GM18858 (cell line): ENCODE measurements around the gene DPH2.

Source experiments
- ATAC-seq: cut with Tn5 transposase; IDR thresholded peaks from one replicate; pipeline ENCODE4 v1.9.1; 2021; ENCODE audit not compliant: unreplicated experiment

Gene DPH2

DNA sequence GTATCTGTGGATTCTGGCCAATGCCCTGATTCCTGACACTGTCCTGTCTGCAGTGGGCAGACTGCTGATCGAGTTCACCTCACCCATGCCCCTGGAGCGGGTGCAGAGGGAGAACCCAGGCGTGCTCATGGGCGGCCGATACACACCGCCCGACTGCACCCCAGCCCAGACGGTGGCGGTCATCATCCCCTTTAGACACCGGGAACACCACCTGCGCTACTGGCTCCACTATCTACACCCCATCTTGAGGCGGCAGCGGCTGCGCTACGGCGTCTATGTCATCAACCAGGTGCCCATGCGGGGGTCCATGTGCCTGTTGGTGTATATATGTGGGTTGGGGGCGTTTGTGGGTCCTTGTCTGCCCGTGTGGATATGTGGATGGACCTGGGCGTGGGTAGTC is 11.8 kb downstream of the DPH2 start:
- ATAC-seq, result no peak

DNA sequence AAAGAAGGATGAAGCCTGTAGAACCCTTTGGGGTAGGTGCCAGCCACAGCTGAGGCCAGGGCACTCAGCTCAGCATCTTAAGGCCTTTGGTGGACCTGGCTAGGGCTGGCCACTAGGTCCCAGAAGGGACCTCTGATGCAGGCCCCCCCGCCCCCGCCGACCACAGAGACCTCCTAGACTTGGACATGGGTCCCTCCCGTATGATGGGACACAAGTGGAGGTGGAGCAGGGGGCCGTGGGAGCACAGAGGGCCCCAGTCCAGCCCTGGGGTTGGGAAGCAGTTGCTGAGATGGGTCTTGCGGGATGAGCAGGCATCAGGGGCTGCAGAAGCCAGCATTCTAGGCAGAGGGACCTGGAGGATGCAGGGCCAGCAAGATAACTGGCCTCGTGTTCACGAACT is 12.4 kb downstream of the DPH2 start:
- ATAC-seq, result no peak

DNA sequence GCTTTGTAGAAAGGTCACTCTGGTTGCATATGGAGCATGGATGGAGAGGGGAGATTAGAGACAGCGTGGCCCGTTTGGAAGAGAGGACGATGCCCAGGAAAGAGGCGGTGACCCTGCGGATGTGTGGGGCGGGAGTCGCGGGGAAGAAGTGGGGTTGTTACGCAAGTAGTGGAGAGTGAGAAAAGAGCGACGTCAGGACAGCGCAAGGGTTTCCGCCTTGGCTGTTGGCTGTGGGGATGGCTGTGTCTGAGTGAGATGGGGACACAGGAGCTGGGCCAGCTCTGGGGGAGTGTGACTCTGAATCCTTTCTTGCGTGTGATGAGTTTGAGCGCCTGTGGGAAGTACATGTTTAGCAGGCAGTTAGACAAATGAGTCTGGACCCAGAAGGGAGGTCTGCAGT is 13.0 kb downstream of the DPH2 start:
- ATAC-seq, result no peak

DNA sequence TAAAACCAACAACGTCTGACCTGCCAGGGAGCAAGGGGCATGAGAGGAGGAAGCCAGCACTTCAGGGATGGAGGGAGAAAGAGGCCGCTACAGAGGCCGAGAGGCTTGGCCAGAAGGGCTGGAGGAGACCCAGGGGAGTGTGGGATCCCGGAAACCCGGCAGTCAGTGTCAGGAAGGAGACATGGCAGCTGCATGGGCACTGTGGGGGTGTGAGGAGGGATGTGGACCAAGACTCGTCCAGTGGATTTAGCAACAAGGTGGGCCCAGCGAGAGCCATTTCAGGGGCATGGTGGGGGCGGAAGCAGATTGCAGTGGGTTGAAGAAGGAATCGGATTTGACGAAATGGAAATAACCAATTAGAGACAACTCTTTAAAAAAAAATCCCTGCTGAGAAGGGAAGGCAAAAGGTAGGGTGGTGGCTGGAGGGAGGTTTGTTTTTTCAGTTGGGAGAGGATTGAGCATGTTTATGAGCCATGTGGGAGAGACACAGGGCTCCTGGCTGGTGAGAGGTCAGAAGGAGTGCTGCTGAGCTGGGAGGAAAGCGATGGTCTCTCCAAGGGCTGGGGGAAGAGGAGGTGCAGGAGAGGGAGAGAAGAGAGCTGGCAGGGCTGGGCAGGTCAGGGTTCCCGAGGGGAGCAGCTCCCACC is 13.6 kb downstream of the DPH2 start:
- no peak for ATAC-seq

DNA sequence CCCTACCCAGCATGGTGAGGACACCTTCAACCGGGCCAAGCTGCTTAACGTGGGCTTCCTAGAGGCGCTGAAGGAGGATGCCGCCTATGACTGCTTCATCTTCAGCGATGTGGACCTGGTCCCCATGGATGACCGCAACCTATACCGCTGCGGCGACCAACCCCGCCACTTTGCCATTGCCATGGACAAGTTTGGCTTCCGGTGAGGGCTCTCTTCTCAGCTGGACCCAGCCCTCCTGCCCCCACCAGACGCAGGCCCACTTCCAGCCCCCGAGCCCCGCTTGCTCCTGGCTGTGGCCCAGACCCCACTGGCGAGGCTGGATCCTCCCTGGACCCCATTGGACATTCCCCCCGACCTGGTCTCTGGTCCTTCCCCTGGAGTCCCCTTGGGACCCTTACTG is 15.0 kb downstream of the DPH2 start:
- ATAC-seq, result no peak

DNA sequence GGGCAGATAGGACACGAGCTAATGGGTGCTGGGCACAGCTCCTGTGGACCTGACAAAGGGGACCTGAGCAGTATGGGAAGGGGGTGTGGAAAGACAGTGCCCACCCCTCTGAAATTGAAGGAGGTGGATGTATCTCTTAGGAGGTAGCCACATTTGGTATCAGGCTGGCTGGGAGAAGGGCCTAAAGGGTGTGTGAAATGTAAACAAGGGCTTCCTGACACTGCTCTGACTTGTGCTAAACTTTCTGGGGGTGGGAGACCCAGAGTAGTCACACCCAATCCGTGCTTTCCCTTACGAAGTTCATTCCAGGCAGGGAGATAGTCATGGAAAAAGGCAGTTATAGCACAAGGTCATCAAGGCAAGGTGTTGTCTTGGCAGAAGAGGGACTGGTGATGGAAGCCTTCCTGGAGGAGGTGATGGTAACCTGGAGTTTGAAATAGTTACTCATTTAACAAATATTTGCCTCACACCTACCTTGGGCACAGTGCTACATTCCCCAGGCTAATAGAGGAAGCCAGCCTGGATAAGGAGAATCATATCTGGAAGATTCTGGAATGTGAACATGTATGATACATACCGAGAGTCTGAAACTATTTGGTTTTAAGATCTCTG is 16.3 kb downstream of the DPH2 start:
- ATAC-seq, result no peak

DNA sequence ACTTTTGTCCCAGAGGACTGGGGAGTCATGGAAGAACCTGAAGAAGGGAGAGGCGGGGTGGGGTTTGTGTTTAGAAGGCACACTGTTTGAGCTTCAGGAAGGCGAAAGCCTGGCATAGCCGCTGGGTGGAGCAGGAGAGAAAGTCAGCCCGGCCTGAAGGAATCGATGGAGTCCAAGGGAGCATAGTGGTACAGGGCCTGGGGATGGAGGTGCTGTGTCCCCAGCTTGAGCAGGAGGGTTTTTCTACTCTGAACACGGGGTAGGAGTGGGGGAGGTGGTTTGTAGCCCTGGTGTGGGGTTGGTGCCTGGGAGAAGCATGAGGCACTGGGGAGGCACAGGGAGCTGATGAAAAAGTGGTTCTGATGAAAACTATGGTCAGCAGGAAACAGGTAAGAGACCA is 16.9 kb downstream of the DPH2 start:
- no peak for ATAC-seq

DNA sequence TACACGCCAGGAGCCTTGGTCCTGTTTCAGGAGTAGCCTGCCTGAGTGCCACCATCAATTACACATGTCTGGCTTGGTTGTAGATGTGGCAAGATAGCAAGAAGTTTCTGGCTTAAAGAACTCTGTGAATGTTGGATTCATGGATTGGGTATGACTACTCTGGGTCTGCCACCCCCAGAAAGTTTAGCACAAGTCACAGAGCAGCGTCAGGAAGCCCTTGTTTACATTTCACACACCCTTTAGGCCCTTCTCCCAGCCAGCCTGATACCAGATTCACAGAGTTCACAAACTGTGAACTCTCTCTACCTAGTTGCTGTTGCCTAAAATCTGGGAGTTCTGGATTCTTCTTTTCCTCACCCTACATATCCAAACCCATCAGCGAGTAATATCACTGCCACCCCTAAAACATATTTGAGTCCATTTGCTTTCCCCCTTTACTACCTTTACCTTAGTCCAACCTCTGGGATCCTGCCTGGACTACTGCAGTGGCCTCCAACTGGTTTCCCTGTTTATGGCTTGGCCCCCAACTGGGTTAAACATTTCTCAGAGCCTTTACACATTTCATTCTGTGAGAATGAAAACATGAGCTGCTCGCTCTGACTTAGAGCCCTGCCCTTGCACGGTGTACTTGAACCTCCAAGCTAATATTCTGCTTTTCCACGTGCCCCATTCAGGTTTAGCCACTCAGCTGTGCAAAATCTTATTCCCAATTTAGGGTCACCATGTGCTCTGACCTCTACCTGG is 17.5 kb downstream of the DPH2 start:
- ATAC-seq, result no peak

DNA sequence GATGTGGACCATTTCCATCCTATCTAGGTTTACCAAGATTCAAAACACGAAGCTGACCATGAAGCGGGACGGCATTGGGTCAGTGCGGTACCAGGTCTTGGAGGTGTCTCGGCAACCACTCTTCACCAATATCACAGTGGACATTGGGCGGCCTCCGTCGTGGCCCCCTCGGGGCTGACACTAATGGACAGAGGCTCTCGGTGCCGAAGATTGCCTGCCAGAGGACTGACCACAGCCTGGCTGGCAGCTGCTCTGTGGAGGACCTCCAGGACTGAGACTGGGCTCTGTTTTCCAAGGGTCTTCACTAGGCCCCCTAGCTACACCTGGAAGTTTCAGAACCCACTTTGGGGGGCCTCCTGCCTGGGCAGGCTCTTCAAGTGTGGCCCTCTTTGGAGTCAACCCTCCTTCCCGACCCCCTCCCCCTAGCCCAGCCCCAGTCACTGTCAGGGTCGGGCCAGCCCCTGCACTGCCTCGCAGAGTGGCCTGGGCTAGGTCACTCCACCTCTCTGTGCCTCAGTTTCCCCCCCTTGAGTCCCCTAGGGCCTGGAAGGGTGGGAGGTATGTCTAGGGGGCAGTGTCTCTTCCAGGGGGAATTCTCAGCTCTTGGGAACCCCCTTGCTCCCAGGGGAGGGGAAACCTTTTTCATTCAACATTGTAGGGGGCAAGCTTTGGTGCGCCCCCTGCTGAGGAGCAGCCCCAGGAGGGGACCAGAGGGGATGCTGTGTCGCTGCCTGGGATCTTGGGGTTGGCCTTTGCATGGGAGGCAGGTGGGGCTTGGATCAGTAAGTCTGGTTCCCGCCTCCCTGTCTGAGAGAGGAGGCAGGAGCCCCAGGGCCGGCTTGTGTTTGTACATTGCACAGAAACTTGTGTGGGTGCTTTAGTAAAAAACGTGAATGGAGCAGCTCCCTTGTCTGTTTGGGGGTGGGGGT is 20.7 kb downstream of the DPH2 start:
- no peak for ATAC-seq

DNA sequence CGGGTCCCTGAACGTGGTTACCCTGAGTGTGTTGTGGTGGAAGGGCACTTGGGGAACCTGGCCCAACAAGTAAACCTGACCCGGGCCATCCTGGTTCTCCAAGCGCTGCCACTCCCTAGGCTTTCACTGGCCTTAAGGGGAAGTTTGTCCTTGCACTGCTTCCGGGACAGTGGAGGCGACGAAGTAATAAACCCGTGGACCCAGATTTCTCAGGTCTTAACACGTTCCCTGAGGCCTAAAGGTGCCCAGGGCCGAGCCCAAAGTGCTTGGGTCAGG is 21.3 kb downstream of the DPH2 start:
- no peak for ATAC-seq

DNA sequence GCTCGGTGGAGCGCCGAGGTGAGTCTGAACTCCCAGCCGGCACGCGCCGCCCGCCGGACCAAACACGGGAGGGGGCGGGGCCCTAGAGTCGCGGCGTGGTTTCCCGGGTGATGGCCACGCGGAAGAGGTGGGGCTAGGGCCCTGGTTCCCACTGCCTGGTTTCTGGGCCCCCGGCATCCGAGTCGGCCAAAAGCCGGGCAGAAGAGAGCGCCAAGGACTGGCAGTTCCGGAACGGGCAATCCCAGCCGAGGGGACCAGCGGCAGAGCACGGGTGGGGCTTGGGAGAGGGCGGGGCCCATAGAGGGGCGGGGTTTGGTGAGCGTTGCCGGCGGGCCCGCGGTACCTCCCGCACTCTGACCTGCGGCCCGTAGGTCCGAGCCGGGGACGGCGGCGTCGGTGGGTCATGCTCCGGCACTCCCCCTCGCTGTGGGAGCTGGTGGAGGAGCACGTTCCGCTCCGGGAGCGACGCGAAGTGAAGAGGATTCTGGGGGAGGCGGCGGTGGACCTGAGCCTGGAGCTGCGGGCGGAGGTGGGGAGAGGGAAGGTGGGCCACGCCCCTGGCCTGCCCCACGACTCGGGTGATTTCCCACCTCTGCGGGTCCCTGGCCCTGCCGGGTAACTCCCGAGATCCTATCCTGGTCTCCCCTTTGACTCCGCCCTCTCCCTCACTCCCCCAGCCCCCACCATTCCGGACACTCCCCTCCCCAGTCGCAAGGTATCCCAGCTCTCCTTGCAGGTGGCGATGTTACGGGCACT is 21.8 kb downstream of the DPH2 start, which contains the start of gene CCDC24:
Gene CCDC24, plus strand, starts transcription at position 124 of the 756 bp plus-strand sequence. Its CDS starts 280 bp downstream, at position 404.
- peak; percentile 60 for ATAC-seq

DNA sequence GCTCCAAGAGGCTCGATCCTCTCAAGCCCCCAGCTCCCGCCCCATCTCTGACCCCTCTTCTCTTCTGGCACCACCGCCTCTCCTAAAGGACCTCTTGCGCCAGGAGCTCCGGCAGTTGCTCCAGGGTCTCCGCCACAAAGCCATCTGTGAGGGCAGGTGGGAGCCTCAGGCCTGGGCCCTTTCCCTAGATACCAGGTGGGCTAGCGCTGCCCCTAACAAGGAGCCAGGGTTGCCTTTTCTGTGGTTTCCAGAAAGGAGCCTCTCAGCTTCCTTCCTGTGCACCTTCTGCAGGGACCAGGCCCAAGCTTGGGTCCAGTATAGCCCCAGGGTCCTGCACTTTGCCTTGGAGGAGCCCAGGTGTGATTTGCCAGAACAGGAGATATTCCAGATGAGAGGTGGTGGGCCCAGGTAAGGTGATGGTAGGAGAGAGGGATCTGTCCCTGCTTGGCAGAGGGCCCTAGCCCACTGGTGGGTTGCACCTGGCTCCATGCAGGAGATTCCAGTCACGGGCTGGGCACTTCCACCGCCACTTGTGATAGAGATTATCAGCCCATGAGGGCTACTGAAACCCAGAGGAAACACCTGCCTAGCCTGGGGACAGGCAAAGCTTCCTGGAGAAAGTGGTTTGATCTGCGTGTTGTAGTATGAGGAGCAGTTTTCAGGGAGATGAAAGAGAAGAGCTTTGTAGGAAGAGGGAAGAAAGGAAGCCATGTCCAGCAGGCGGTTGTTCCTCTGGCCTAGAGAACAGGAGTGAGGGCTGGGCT is 22.6 kb downstream of the DPH2 start:
- no peak for ATAC-seq

DNA sequence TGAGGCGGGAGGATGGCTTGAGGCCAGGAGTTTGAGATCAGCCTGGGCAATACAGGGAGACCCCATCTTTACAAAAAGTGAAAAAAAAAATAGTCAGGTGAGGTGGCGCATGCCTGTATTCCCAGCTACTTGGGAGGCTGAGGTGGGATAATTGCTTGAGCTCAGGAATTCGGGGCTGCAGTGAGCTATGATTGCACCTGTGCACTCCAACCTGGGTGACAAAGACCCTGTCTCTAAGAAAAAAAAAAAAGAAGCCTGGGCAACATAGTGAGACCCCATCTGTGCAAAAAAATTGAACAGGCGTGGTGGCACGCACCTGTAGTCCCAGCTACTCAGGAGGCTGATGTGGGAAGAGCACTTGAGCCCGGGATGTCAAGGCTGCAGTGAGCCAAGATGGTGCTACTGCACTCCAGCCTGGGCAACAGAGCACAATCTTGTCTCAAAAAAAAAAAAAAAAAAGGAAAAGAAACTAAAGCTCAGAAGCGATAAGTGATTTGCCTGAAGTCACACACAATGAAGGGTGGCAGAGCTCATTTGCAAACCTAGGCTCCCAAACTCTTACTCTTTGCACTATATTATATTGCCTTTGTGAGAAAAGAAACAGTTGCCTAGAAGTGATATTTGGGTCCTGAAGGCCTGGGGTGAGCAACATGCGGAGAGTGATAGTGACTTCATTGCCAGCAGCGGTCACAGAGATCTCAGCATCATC is 23.6 kb downstream of the DPH2 start:
- no peak for ATAC-seq

DNA sequence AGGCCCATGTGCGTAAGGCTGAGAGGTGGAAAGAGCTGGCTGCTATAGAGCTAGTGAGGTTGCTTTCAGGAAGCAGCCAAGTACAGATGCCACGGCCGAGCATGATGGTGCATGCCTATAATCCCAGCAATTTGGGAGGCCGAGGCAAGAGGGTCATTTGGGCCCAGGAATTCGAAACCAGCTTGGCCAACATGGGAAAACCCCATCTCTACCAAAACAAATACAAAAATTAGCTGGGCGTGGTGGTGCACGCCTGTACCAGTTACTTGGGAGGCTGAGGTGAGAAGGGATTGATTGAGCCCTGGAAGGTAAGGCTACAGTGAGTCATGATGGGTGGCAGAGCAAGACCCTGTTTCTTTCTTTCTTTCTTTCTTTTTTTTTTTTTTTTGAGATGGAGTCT is 24.3 kb downstream of the DPH2 start:
- ATAC-seq, result no peak

DNA sequence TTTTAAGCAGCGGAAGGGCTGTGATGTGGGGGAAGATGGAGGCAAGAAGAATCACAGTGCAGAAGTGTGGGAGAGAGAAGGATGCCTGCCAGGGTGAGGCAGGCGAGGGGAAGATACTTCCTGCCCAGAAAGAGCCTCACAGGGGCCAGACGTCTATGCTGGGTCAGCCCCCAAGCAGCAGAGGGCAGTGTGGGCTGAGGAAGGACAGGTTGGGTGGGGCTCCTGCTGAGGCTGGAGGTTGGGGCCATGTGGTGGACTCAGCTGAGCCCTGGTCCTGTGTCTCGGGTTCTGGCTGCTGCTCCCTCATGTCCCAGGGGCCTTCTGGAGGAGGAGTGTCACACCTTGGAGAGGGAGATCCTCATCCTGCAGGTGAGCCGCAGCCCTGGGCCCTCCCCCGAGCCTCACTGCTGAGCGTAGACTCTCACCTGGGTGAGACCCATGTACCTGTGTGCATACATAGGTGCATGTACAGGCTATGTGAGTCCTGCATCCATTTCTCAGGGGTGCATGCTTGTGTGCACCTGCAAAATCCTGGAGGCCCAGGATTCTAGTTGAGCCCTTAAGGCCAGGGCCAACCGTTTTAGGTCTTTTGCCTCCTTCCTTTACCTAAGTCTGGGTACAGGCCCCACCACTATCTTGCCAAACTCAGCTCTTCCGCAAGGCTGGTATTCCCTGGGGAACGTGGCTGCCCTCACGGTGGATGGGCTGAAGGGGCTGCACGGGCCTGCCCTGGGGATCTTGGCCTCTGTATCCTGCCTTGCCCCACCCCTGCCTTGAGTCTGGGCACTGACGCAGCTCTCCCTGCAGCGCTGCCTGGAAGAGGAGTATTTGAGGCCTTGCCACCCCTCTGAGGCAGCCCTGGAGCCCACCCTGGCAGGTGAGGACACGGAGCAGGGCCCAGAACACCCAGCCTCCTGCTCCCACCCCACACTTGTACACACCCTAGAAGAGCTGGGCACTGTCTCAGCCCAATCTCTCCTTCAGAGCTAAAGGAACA is 25.3 kb downstream of the DPH2 start:
- no peak for ATAC-seq

DNA sequence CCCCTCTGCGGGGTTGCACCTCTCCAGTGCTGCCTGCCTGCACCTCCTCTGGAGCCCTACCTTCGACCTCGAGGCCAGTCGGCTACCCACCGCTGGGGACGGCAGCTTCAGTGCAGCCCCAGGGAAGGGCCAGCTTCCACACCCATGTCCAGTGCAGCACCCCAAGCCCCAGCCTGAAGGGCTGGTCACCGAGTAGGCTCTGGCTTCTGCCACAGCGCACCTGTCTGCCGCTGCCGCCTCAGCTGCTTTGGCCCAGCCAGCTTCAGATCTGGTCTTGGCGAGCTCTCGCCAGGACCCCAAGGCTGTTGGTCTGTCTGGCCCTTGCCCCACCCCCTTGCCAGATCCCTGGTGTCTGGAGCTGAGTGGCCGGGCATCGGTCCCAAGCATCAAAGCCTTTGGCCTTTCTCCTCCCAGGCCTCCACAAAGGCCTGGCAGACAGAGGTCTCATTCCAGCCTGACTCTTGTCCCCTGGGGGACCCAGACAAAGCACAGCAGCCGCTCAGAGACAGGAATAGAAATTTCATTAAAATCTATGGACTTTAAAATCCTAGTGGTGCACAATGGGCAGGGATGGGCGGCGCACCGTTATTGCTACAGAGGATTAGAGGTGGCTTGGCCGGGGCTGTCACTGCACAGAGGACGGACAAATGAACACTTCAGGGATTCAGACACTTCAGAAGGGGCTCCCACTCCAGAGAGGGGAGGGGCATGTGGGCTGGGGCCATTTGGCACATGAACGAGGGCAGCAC is 26.3 kb downstream of the DPH2 start:
- ATAC-seq, result no peak

DNA sequence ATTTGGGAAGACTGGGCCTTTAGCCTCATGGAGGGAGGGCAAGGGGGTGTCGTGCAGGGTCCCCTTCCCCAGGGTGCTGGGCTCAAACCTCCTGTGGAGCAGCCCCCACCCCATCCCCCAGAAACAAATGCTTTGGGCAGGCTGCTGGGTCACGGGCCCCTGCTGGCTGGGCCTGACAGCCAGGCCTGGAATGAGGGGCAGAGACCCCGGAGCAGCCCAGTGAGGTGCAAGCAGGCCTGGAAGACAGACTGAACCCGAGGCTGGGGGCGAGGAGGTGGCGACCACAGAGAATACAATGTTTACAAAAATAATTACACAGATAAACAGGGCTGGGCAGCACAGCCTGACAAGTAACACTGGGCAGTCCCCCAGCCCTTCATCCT is 26.9 kb downstream of the DPH2 start:
- ATAC-seq, result no peak
